Spleen (tissue), 11 donors: ENCODE measurements around the gene HOXA5. TPM values are rescaled to one million over a fixed set of nuclear protein-coding genes. Genes with fewer than 3 reads are reported as not detected.

Experiments
- DNase-seq: peaks from one replicate; pipeline ENCODE4 v3.0.0-alpha.2; 2020
- H3K27ac ChIP-seq, 8 donors: fragments of 200-600 bp; sonication (generic) in 7 of 8; 1 replicate in 4 of 8; 2 replicates in 4 of 8; pipeline versions ENCODE4 v1.5.0 to v1.8.0; 2016 to 2021; ENCODE audit warnings: inconsistent platforms in 4 of 8, mild to moderate bottlenecking in 4 of 8, moderate library complexity in 1 of 8
- H3K27me3 ChIP-seq, 7 donors: fragments of 200-600 bp; sonication (generic) in 6 of 7; replicated peaks in 1 of 7; 1 replicate in 4 of 7; 2 replicates in 3 of 7; pipeline versions ENCODE4 v1.5.0 to v1.8.0; 2016 to 2021; ENCODE audit warnings: inconsistent platforms in 3 of 7, mild to moderate bottlenecking in 1 of 7
- H3K36me3 ChIP-seq, 6 donors: fragments of 200-600 bp; sonication (generic) in 5 of 6; 1 replicate in 4 of 6; 2 replicates in 2 of 6; pipeline versions ENCODE4 v1.5.0 to v1.8.0; 2016 to 2021; ENCODE audit warnings: inconsistent platforms in 2 of 6
- H3K4me1 ChIP-seq, 6 donors: fragments of 200-600 bp; sonication (generic) in 5 of 6; 1 replicate in 3 of 6; 2 replicates in 3 of 6; pipeline versions ENCODE4 v1.5.0 to v1.8.0; 2016 to 2021; ENCODE audit warnings: inconsistent platforms in 3 of 6
- H3K4me3 ChIP-seq, 8 donors: fragments of 200-600 bp; sonication (generic) in 7 of 8; 1 replicate in 4 of 8; 2 replicates in 4 of 8; pipeline versions ENCODE4 v1.5.0 to v1.8.0; 2016 to 2021; ENCODE audit warnings: inconsistent platforms in 4 of 8, mild to moderate bottlenecking in 4 of 8, moderate library complexity in 2 of 8
- H3K9me3 ChIP-seq, 8 donors: fragments of 200-600 bp; sonication (generic) in 7 of 8; 1 replicate in 4 of 8; 2 replicates in 4 of 8; pipeline versions ENCODE4 v1.5.0 to v1.8.0; 2016 to 2021; ENCODE audit warnings: inconsistent platforms in 4 of 8
- POLR2A ChIP-seq, 3 donors: fragments of 450-650 bp; IDR thresholded peaks; one replicate each; pipeline ENCODE4 v1.5.1; 2017; ENCODE audit warnings: antibody characterized with exemption in 3 of 3, mild to moderate bottlenecking in 1 of 3
- POLR2AphosphoS5 ChIP-seq, 3 donors: sonication (generic); formaldehyde crosslinking; IDR thresholded peaks; one replicate each; pipeline ENCODE4 v1.5.1; 2017; ENCODE audit warnings: antibody characterized with exemption in 3 of 3
- WGBS, 5 donors: extraction: QIAGEN DNeasy Blood & Tissue Kit in 3 of 5; methylation state at CpG; one replicate each; pipeline versions ENCODE4 v1.1.5 to v1.1.7; 2013 to 2018; 5-methylcytosine and 5-hydroxymethylcytosine counted together
- intact Hi-C: fragments of 100-400 bp; cut with DNase I; formaldehyde crosslinking; loops from one replicate; pipeline ENCODE4 v1.15.0; 2023; ENCODE audit warnings: low total_unique reads
- polyA plus RNA-seq, 3 donors: library from polyadenylated mRNA; stranded (reverse); fragments of 200-250 nt; gene quantifications; one replicate each; pipeline ENCODE4 v1.2.1, GENCODE V29; 2013
- total RNA-seq, 7 donors: library from RNA; depleted of rRNA in 3 of 7; stranded (reverse); fragments of >200 nt in 3 of 7; fragmentation: NEBNext Ultra II Directional in 4 of 7; extraction: Animal tissue kit (Norgen Biotek cat#: 25700) in 4 of 7; gene quantifications; one replicate each; pipeline versions ENCODE4 v1.1.0 to v1.2.1, GENCODE V29; 2016 to 2021
- TF ChIP-seq, protein P1 (sequence below), 11 experiments: fragments of 200-600 bp in 7 of 11; fragments of 450-650 bp in 4 of 11; sonication (generic) in 4 of 11; IDR thresholded peaks in 8 of 11; conservative IDR thresholded peaks in 3 of 11; 1 replicate in 7 of 11; 2 replicates in 4 of 11; pipeline versions ENCODE4 v1.4.0 to v1.8.0; 2016 to 2021; ENCODE audit warnings: antibody characterized with exemption in 11 of 11, inconsistent platforms in 4 of 11, mild to moderate bottlenecking in 1 of 11
- donor health status: healthy with polysubstance abuse.
- donor health status: DM: no; HTN: no; CAD: no; lungs with moderate emphysema.
- donor health status: DM: no; HTN: no; CAD: no.
- donor health status: Bipolar disorder and iron deficiency.
- donor health status: healthy.
- donor health status: DM: no; HTN: no; CAD: no.
- donor health status: DM: yes; HTN: yes; CAD: no.

The HOXA5 gene
- total and polyA plus RNA-seq, 10 donors: 1.6 to 9.3 (median 3.3) TPM

DNA sequence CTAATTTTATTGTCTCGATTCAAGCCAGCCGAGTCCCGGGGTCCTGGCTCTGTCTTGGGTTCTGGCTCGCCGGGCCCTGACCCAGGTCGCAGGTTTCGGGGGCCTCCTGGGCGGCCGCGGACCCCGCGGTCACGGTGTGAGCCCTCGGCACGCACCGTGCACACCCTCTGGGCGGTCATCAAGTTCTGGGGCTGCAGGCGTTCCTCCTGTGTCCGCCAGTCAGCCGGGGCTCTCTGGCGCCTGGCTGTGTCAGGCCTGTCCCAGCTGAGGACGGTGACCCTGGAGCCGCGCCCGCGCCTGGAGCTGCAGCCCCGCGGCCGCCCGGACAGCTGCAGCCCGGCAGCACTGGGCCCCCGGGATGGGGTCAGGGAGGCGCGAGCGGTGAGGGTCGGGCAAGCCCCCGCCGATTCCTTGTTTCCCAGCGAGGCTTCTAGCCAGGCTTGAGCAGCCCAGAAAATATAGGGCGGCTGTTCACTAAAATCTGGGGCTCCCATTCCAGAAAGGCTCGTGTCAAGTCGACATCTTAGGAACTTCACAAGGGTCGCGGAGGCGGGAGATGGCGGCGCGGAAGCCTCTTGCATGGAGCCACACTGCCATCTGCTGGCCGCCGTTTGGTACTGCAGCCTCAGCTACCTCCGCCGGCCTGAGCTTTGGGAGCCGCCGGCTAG lies 17.2 kb upstream of the HOXA5 start:
- H3K4me3 ChIP-seq: peak overlapping the region; percentile 54 to 87 (median 61)
- no peaks in the 10 kb centered on the region for H3K36me3 ChIP-seq
- peak overlapping the region in 7 of 8 donors; percentile 5 to 65 (median 49) for H3K27ac ChIP-seq
- peaks cover 16 to 96% (median 63%) of the 10 kb centered on the region in 6 donors for H3K4me1 ChIP-seq
- peaks cover 0 to 12% (median 0%) of the 10 kb centered on the region in 8 donors for H3K9me3 ChIP-seq
- 1 to 4% (median 2%) methylated on average over 35 to 54 of the region's 54 CpGs for WGBS, 5 donors
- peak; percentile 96 for DNase-seq
- intact Hi-C loops: loop anchor here (5.0 to 10.0 kb wide), 3 partner anchors 478 to 1296 kb away; no protein-coding TSS in a partner anchor
- H3K27me3 ChIP-seq: peaks cover 8 to 100% (median 93%) of the 10 kb centered on the region in 7 donors
- TF ChIP-seq POLR2A (IDR thresholded peaks at IDR 0.05) (no peak), POLR2AphosphoS5 (IDR thresholded peaks at IDR 0.05) (peak in 2 of 3 donors; percentile 61 to 62)
- TF ChIP-seq, protein P1, sequence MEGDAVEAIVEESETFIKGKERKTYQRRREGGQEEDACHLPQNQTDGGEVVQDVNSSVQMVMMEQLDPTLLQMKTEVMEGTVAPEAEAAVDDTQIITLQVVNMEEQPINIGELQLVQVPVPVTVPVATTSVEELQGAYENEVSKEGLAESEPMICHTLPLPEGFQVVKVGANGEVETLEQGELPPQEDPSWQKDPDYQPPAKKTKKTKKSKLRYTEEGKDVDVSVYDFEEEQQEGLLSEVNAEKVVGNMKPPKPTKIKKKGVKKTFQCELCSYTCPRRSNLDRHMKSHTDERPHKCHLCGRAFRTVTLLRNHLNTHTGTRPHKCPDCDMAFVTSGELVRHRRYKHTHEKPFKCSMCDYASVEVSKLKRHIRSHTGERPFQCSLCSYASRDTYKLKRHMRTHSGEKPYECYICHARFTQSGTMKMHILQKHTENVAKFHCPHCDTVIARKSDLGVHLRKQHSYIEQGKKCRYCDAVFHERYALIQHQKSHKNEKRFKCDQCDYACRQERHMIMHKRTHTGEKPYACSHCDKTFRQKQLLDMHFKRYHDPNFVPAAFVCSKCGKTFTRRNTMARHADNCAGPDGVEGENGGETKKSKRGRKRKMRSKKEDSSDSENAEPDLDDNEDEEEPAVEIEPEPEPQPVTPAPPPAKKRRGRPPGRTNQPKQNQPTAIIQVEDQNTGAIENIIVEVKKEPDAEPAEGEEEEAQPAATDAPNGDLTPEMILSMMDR (IDR thresholded peaks at IDR 0.05 in 8 of 11, conservative IDR thresholded peaks at IDR 0.05 in 3 of 11): peak; percentile 95 to 100 (median 99)

DNA sequence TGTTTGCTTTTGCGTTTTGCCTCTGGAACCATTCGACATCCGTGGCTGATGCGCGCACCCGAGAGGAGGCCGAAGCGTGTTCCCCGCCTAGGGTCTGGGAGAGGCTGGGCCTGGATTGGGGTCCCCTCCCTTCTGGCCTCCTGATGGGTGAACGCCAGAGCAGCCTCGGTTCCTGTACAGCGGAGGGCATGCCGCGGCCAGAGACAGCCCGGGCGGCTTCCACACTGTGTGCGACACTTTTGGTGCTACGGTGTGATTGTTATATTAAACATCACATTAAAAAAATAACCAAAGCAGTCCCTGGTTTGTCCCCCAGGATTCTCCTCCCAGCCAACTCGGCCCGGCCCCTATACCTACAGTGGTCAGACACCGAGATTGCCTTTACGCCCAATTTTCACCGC lies 16.7 kb upstream of the HOXA5 start:
- peaks cover 0 to 8% (median 0%) of the 10 kb centered on the region in 8 donors for H3K9me3 ChIP-seq
- peak overlapping the region in 5 of 8 donors; percentile 46 to 65 (median 51) for H3K27ac ChIP-seq
- intact Hi-C loops: loop anchor here (5.0 to 10.0 kb wide), 3 partner anchors 478 to 1295 kb away; no protein-coding TSS in a partner anchor
- H3K4me1 ChIP-seq: peaks cover 13 to 96% (median 63%) of the 10 kb centered on the region in 6 donors
- DNase-seq: peak; percentile 79
- H3K36me3 ChIP-seq: no peaks in the 10 kb centered on the region
- peak overlapping the region; percentile 54 to 87 (median 61) for H3K4me3 ChIP-seq
- peaks cover 4 to 100% (median 93%) of the 10 kb centered on the region in 7 donors for H3K27me3 ChIP-seq
- TF ChIP-seq POLR2A (IDR thresholded peaks at IDR 0.05) (no peak), POLR2AphosphoS5 (IDR thresholded peaks at IDR 0.05) (no peak)
- TF ChIP-seq, protein P1 (IDR thresholded peaks at IDR 0.05 in 8 of 11, conservative IDR thresholded peaks at IDR 0.05 in 3 of 11): no peak
- WGBS, 5 donors: 24 to 40% (median 27%) methylated on average over 11 to 23 of the region's 23 CpGs

DNA sequence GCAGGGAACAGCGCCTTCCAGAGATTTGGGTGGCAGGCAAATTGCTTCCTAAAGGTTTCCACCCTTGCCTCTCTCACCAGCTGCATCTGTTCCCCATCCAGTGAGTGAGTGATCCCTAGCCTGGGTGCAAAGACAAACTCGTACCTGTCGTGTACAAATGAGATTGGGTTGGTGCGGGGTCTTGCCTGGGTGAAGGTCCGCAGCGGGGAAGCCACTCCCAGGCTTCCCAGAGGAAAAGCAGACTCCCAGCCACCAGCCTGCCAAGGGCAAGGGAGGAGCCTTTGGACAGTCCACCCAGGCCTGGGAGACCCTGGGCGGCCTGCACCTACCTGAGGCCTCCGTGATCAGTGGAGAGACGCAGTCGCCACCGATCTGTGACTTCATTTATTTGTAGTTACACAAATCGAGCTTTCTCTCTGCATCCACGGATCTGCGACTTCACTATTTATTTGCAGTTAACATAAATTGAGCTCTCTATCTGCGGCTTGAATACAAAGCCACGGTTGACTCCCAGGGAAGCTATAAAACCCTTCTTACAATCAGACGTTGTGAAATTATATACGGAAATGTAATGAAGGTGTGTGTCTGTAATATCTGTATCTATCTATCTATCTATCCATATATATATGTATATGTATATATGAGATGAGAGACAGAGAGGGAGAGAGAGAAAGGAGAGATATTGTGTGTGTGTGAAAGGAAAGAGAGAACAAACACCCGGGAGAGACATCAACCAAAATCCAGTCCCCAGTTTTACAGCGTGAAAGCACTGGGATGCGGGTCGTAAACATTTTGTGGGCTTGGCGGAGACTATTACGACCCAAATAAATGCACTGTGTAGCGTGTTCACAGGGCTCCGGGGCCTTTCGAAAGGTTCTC lies 16.0 kb upstream of the HOXA5 start:
- TF ChIP-seq POLR2AphosphoS5 (IDR thresholded peaks at IDR 0.05) (no peak), POLR2A (IDR thresholded peaks at IDR 0.05) (no peak)
- TF ChIP-seq, protein P1 (IDR thresholded peaks at IDR 0.05 in 8 of 11, conservative IDR thresholded peaks at IDR 0.05 in 3 of 11): no peak
- Histone ChIP-seq H3K36me3 (no peaks in the 10 kb centered on the region), H3K27me3 (peaks cover 5 to 100% (median 93%) of the 10 kb centered on the region in 7 donors), H3K27ac (no peak overlapping the region), H3K4me1 (peaks cover 10 to 96% (median 63%) of the 10 kb centered on the region in 6 donors), H3K4me3 (peak overlapping the region in 4 of 8 donors; percentile 54 to 87 (median 72)), H3K9me3 (peaks cover 0 to 4% (median 0%) of the 10 kb centered on the region in 8 donors)
- 37 to 59% (median 51%) methylated on average over 27 of the region's 27 CpGs for WGBS, 5 donors
- intact Hi-C loops: loop anchor here (5.0 to 10.0 kb wide), 3 partner anchors 477 to 1295 kb away; no protein-coding TSS in a partner anchor
- no peak for DNase-seq
